GM13977 (cell line): ENCODE results near the gene ZNF277.

Experiments used
- DNase-seq: peaks from one replicate; pipeline ENCODE4 v3.0.0; 2012; ENCODE audit warnings: low spot score
- CTCF ChIP-seq: IDR thresholded peaks from 2 replicates; pipeline ENCODE4 v1.5.1; 2012; ENCODE audit warnings: mild to moderate bottlenecking, control low read depth; ENCODE audit not compliant: insufficient read depth; ENCODE audit errors: extremely low read depth, missing control alignments
- in situ Hi-C: fragments of 300-500 bp; cut with MboI; formaldehyde crosslinking; loops from one replicate; pipeline ENCODE4 v1.12.0; 2022; ENCODE audit warnings: low sequenced_read_pairs, low pct_unique_long_range_greater_than_20kb, mixed read lengths, inconsistent platforms; ENCODE audit not compliant: unreplicated experiment

Gene ZNF277

DNA sequence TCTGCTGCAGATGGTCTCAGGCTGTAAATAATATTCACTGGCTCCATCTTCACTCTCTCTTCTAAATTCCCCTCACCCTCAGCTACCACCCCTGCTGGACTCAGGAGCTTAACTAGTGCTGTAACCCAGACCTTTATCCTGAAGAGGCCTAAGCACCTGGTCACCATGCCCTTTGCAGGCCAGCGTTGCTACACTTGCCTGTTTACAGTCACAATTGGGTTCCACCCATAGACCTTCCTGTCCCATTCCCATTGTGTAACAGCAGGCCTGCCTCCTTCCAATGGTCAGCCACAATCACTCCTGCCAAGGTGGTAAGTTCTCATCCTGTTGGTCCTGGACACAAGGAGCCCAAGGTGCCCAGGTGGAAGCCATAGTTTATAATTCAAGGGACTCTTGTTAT is 157.9 kb downstream of the ZNF277 start:
- in situ Hi-C loops, result no loop called here
- no peak for TF ChIP-seq CTCF
- no peak for DNase-seq

DNA sequence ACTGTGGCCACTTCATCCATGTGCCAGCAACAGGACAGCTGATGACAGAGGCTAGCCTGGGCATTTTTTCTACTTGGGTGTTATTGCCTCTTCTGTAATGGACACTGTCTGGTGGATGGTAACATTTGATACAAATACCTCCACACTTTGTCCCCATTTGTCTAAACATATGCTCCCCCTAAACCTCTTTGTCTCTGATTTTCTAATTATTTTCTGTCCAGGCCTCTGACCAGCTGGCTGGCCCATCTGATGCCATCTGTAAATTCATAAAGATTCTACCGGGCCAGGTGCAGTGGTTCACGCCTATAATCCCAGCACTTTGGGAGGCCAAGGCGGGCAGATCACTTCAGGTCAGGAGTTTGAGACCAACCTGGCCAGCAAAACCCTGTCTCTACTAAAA is 159.1 kb downstream of the ZNF277 start:
- no peak for TF ChIP-seq CTCF
- in situ Hi-C loops, result no loop called here
- DNase-seq, result no peak

GRCh38 chr7:112366886-112367285 is 160.4 kb downstream of the ZNF277 start:
- in situ Hi-C loops, result no loop called here
- no peak for DNase-seq
- TF ChIP-seq CTCF, result no peak

- in situ Hi-C loops, result no loop called here
- no peak for DNase-seq
- TF ChIP-seq CTCF, result no peak
Observed at GRCh38 chr7:112370436-112370835, 163.9 kb downstream of the ZNF277 start.

DNA sequence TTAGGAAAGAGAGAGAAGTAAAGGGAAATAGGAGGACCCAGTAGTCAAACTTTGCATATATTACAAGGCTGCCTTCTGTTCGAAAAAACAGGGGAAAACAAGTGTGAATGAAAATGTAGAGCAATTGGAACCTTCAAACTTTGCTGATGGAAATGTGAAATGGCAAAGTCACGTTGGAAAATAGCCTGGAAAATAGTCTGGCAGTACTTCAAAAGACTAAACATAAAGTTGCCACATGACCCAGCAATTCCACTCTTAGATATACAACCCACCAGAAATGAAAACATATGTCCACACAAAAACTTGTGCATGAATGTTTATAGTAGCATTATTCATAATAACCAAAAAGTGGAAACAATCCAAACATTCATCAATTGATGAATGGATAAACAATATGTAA is 165.2 kb downstream of the ZNF277 start:
- in situ Hi-C loops, result no loop called here
- DNase-seq, result no peak
- TF ChIP-seq CTCF, result no peak

DNA sequence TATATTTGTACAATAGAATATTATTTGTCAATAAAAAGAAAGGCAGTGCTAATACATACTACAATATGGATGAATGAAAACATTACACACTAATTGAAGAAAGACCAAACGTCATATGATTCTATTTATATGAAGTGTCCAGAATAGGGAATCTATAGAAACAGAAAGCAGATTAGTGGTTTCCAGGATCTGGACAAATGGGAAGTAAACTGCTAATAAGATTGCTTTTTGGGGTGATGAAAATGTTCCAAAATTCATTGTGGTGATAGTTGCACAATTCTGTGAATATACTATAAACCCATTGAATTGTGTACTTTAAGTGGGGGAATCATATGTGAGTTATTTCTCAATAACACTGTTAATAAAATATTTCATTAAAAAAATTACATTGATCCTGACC is 165.6 kb downstream of the ZNF277 start:
- no peak for TF ChIP-seq CTCF
- DNase-seq, result no peak
- in situ Hi-C loops, result no loop called here

GRCh38 chr7:112377593-112377992 is 171.1 kb downstream of the ZNF277 start:
- no peak for DNase-seq
- TF ChIP-seq CTCF, result no peak
- in situ Hi-C loops, result no loop called here
